ENCODE results near the gene TPR.

DNA sequence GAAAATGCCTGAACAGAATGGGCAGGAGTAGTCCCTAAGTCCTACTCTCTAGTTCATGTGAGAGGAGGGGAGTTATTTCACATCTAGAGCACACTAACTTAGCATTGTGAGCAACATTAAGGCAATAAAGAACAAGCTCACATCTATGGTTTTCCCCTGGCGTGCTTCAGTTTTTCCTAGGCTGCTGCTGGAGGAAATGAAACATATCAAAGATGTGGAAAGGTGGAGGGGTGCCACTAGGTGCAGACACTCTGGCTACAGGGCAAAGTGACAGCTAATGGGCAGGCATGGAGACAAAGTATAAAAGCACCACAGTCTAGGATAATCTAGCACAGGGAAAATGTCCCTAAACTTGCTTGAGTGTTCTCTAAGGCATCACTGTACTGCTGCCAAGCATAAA lies 82.2 kb downstream of the TPR start:
- TF ChIP-seq, protein P1, sequence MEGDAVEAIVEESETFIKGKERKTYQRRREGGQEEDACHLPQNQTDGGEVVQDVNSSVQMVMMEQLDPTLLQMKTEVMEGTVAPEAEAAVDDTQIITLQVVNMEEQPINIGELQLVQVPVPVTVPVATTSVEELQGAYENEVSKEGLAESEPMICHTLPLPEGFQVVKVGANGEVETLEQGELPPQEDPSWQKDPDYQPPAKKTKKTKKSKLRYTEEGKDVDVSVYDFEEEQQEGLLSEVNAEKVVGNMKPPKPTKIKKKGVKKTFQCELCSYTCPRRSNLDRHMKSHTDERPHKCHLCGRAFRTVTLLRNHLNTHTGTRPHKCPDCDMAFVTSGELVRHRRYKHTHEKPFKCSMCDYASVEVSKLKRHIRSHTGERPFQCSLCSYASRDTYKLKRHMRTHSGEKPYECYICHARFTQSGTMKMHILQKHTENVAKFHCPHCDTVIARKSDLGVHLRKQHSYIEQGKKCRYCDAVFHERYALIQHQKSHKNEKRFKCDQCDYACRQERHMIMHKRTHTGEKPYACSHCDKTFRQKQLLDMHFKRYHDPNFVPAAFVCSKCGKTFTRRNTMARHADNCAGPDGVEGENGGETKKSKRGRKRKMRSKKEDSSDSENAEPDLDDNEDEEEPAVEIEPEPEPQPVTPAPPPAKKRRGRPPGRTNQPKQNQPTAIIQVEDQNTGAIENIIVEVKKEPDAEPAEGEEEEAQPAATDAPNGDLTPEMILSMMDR (IDR thresholded peaks at IDR 0.05): no peak
- no peak for TF ChIP-seq ZFX (IDR thresholded peaks at IDR 0.05; ENCODE audit: borderline replicate concordance)
